ENCODE data around the gene SH3GLB2.
A peak's percentile ranks its signal among the peaks of the same experiment; 100 is the strongest.

Gene SH3GLB2

DNA sequence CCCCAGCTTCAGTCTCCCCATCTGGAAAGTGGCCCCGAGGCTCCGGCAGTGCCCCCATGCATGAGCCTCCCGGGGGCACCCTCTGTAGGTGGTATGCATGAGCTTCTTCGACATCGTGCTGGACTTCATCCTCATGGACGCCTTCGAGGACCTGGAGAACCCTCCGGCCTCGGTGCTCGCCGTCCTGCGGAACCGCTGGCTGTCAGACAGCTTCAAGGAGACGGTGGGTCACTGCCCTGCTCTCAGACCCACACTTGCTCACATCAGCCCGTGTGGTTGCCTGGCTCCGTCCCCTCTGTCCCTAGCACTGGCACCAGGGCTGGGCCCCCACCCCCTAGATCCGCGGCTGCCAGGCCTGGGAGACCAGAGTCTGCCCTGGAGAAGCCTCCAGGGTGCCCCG, 40.0 kb upstream of the SH3GLB2 start:
- no peak for DNase-seq
- Mint-ChIP-seq H3K4me3 (peak overlapping the region in 1 of 2 donors; percentile 70), H3K4me1 (ENCODE audit: low read depth in 2 of 2) (peaks cover 11 to 30% of the 10 kb centered on the region in 2 donors), H3K27ac (peak overlapping the region; percentile 87 to 94), H3K9me3 (no peaks in the 10 kb centered on the region), H3K36me3 (ENCODE audit: insufficient read depth) (peaks cover 39% of the 10 kb centered on the region), H3K27me3 (no peaks in the 10 kb centered on the region)
- no peak for ATAC-seq (replicated peaks)

GRCh38 chr9:129064499-129064908, 36.4 kb upstream of the SH3GLB2 start:
- DNase-seq: no peak
- no peak for ATAC-seq (replicated peaks)
- Mint-ChIP-seq H3K9me3 (no peaks in the 10 kb centered on the region), H3K36me3 (ENCODE audit: insufficient read depth) (peaks cover 45% of the 10 kb centered on the region), H3K27me3 (no peaks in the 10 kb centered on the region), H3K4me3 (no peak overlapping the region), H3K27ac (no peak overlapping the region), H3K4me1 (ENCODE audit: low read depth in 2 of 2) (peaks cover 8 to 12% of the 10 kb centered on the region in 2 donors)

DNA sequence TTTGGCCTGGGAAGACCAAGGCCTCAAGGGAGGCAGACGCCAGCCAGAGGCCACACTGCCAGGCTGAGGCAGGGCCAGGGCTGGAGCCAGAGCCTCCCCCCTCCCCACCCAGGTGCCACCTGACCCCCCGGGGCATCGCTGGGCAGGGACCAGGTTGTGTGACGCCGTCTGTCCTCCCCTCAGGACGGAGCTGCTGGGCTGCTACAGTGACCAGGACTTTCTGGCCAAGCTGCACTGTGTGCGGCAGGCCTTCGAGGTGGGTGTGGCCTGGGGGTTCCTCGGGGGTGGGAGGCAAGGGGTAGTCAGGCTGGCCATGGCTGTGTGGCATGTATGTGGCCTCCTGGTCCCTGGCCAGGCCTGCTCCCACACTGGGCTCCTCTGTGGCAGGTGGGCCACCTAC, 34.9 kb upstream of the SH3GLB2 start:
- H3K27ac Mint-ChIP-seq: no peak overlapping the region
- H3K27me3 Mint-ChIP-seq: no peaks in the 10 kb centered on the region
- no peak for DNase-seq
- H3K4me3 Mint-ChIP-seq: no peak overlapping the region
- H3K9me3 Mint-ChIP-seq: no peaks in the 10 kb centered on the region
- peaks cover 44% of the 10 kb centered on the region for H3K36me3 Mint-ChIP-seq (ENCODE audit: insufficient read depth)
- peaks cover 0 to under 1% of the 10 kb centered on the region in 2 donors for H3K4me1 Mint-ChIP-seq (ENCODE audit: low read depth in 2 of 2)
- no peak for ATAC-seq (replicated peaks)

DNA sequence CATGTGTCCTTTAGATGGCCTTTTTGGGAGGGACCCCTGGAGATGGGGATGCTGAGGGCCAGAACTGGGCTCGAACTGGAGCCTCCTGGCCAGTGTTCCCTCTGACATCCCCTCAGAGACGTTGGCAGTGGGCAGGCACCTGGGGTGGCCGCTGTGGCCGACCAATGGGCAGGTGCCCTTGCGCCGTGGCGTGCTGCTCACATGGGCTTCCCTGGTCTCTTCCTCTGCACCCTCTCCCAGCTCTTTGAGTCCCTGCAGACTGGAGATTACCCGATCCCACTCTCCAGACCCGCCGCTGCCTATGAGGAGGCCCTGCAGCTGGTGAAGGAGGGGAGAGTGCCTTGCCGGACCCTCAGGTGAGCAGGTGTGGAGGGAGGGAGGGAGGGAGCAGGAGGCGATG, 32.9 kb upstream of the SH3GLB2 start:
- Mint-ChIP-seq H3K27ac (no peak overlapping the region), H3K27me3 (no peaks in the 10 kb centered on the region), H3K36me3 (ENCODE audit: insufficient read depth) (peaks cover 48% of the 10 kb centered on the region), H3K4me1 (ENCODE audit: low read depth in 2 of 2) (no peaks in the 10 kb centered on the region), H3K9me3 (no peaks in the 10 kb centered on the region), H3K4me3 (no peak overlapping the region)
- ATAC-seq (replicated peaks): no peak
- no peak for DNase-seq

DNA sequence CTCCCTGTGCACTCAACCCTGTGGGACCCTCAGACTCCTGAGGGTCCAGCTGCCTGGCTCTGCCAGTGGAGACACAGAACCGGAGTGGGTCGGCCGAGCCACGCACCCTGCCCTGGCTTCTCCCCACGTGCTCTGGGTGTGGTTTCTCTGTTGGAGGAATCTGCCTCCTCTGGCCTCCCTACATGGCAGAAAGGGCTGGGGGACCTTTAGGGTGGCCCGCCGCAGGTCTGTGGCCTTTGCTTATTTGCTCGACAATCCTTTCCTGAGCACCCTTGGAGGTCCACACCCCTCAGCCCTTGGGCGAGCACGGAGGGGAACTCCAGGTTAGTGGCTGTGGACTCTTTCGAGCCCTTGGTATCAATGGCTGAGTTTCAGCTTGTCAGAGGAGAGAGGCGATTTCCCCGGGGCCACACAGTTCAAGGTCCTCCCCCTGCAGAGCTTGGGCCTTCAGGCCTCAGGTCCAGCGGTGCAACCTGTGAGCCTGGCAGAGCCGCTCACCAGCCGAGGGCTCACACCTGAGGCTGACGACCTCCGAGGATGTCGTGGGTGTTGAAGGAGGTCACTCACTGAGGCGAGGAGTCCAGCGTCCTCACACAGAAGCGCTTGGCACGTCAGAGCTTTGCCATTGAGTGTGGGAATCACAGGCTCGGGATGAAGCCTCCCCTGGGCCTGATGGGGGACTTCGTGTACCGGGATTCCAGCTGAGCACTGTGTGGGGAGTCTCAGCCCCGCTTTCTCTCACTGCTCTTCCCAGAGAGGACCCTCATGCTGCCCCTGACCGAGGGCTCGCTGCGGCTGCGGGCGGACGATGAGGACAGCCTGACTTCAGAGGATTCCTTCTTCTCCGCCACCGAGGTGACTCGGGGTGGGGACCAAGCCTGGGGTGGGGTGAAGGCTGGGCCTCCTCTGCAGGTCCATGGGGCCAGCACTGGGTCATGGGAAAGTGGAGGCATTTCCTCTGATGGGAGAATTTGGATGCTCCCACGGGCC, 32.0 kb upstream of the SH3GLB2 start:
- H3K4me3 Mint-ChIP-seq: no peak overlapping the region
- H3K36me3 Mint-ChIP-seq (ENCODE audit: insufficient read depth): peaks cover 52% of the 10 kb centered on the region
- DNase-seq (no peak), ATAC-seq (replicated peaks) (no peak)
- H3K9me3 Mint-ChIP-seq: no peaks in the 10 kb centered on the region
- no peaks in the 10 kb centered on the region for H3K4me1 Mint-ChIP-seq (ENCODE audit: low read depth in 2 of 2)
- no peaks in the 10 kb centered on the region for H3K27me3 Mint-ChIP-seq
- H3K27ac Mint-ChIP-seq: no peak overlapping the region

DNA sequence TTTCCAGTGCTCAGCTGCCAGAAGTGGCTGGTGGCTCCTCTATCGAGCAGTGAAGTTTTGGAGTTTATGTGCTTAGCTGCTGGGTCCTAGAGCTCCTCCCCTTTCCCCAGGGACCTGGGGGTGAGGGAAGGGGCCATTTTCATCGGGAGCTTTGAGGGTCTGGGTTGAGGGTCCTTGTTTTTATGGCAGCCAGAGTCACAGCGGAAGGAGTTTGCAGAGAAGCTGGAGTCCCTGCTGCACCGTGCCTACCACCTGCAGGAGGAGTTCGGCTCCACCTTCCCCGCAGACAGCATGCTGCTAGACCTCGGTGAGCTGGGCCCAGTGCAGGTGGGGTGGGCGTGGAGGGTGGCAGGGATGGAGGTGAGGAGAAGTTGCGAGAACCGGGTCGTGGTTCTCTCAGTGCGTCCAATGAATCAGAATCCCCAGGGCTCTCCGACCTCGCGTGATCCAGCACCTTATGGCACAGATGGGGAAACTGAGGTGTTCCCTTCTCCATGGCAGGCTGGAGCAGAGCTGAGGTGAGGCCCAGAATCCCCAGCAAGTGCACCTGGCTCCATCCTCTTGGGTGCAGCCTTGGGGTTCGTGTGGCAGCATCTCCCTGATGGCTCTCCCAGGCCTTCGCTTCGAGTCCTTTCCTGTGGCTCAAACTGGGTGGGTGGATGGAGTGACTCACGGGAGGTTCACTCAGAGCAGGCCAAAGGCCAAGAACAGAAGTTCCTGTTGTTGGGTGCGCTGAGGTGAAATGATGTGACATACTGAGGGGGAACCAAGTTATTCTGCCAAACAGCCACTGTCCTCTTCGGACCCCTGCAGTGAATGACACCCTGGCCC, 31.0 kb upstream of the SH3GLB2 start:
- no peak overlapping the region for H3K4me3 Mint-ChIP-seq
- no peaks in the 10 kb centered on the region for H3K4me1 Mint-ChIP-seq (ENCODE audit: low read depth in 2 of 2)
- H3K27ac Mint-ChIP-seq: no peak overlapping the region
- peaks cover 52% of the 10 kb centered on the region for H3K36me3 Mint-ChIP-seq (ENCODE audit: insufficient read depth)
- H3K9me3 Mint-ChIP-seq: no peaks in the 10 kb centered on the region
- DNase-seq (no peak), ATAC-seq (replicated peaks) (no peak)
- no peaks in the 10 kb centered on the region for H3K27me3 Mint-ChIP-seq

GRCh38 chr9:129054163-129054851, 26.2 kb upstream of the SH3GLB2 start:
- Mint-ChIP-seq H3K27me3 (no peaks in the 10 kb centered on the region), H3K4me1 (ENCODE audit: low read depth in 2 of 2) (no peaks in the 10 kb centered on the region), H3K4me3 (no peak overlapping the region), H3K9me3 (no peaks in the 10 kb centered on the region), H3K36me3 (ENCODE audit: insufficient read depth) (peaks cover 65% of the 10 kb centered on the region), H3K27ac (no peak overlapping the region)
- ATAC-seq (replicated peaks): no peak
- no peak for DNase-seq

DNA sequence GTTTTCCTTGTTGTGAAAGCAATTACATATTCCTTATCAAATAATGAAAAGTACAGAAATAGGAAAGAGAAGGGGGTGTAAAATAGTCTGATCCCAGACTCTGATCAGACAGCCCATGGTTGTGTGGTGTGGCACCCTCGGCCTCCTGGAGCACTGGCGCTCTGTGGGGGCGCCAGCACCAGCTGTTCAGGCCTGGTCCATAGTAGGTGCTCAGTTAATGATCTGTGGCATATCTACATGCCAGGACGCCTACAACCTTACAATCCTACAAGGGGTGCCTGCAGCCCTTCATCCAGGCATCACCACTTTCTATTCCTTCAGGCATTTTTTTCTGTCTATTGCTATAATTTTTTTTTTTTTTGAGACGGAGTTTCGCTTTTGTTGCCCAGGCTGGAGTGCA, 24.9 kb upstream of the SH3GLB2 start:
- H3K4me1 Mint-ChIP-seq (ENCODE audit: low read depth in 2 of 2): no peaks in the 10 kb centered on the region
- peaks cover 69% of the 10 kb centered on the region for H3K36me3 Mint-ChIP-seq (ENCODE audit: insufficient read depth)
- no peak overlapping the region for H3K27ac Mint-ChIP-seq
- no peaks in the 10 kb centered on the region for H3K9me3 Mint-ChIP-seq
- ATAC-seq (replicated peaks): no peak
- DNase-seq: no peak
- H3K4me3 Mint-ChIP-seq: no peak overlapping the region
- H3K27me3 Mint-ChIP-seq: no peaks in the 10 kb centered on the region

DNA sequence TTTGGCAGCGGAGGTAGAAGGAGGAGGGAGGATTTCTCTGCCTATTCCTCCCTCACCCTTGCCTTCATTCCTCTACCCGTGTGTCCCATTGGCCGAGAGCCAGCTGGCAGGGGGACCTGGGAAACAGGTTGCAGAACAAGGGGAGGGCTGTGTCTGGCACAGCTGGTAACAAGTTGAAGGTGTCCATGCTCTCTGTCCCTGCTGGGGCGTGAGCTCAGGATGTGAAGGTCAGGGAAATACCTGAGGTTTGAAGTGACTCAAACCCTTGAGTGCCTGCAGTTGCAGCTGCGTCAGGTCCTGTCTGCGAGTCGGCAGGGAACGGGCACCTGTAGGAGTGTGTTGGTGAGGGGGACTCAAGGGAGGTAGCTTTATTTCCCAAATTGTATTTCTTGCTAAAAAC, 24.5 kb upstream of the SH3GLB2 start:
- Mint-ChIP-seq H3K4me3 (no peak overlapping the region), H3K27ac (no peak overlapping the region), H3K36me3 (ENCODE audit: insufficient read depth) (peaks cover 70% of the 10 kb centered on the region), H3K4me1 (ENCODE audit: low read depth in 2 of 2) (no peaks in the 10 kb centered on the region), H3K27me3 (no peaks in the 10 kb centered on the region), H3K9me3 (no peaks in the 10 kb centered on the region)
- DNase-seq: no peak
- ATAC-seq (replicated peaks): no peak

GRCh38 chr9:129042016-129042415, 13.9 kb upstream of the SH3GLB2 start:
- no peak for ATAC-seq (replicated peaks)
- DNase-seq: no peak
- no peaks in the 10 kb centered on the region for H3K9me3 Mint-ChIP-seq
- H3K36me3 Mint-ChIP-seq (ENCODE audit: insufficient read depth): peaks cover 57% of the 10 kb centered on the region
- H3K27ac Mint-ChIP-seq: peak overlapping the region in 1 of 2 donors; percentile 15
- H3K4me3 Mint-ChIP-seq: no peak overlapping the region
- H3K27me3 Mint-ChIP-seq: no peaks in the 10 kb centered on the region
- H3K4me1 Mint-ChIP-seq (ENCODE audit: low read depth in 2 of 2): peaks cover 22 to 24% of the 10 kb centered on the region in 2 donors

- Mint-ChIP-seq H3K4me1 (ENCODE audit: low read depth in 2 of 2) (peaks cover 33 to 35% of the 10 kb centered on the region in 2 donors), H3K27ac (peak overlapping the region in 1 of 2 donors; percentile 65), H3K27me3 (no peaks in the 10 kb centered on the region), H3K4me3 (no peak overlapping the region), H3K36me3 (ENCODE audit: insufficient read depth) (peaks cover 57% of the 10 kb centered on the region), H3K9me3 (no peaks in the 10 kb centered on the region)
- DNase-seq (no peak), ATAC-seq (replicated peaks) (no peak)
Measured at GRCh38 chr9:129040113-129040643, 12.0 kb upstream of the SH3GLB2 start.

DNA sequence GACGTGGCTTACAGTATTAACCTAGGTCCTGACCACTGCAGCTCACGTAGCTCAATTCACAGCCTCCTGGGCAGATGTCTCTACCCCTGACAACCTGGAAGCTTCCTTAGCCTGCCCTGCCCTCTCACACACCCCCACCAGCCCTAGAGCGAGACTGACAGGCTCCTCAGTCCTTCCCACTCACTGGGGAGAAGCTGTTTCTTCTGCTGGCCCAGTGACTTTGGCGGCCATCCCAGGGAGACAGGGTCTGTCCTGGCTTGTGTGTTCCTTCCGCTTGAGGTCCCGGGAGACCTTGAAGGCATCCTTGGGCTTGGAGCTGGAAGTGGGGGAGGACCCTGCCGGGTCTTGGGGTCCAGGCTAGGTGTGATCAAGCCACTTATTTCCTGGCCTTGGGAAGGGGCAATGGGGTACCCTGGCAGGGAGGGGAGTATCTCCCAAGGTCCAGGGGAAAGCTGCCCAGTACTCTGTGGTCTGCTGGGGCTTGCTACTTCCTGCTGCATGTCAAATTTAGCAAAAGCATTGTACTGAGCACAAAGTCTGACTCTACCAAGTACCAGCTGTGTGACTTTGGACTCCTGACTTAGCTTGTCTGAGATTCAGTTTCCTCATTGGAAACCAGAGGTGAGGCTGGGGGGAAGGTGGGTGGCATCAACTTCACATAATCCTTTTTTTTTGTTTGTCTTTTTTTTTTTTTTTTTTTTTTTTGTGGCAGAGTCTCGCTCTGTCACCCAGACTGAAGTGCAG, 10.2 kb upstream of the SH3GLB2 start:
- no peak for DNase-seq
- no peak for ATAC-seq (replicated peaks)
- H3K4me3 Mint-ChIP-seq: peak overlapping the region; percentile 98 to 99

More for the DNA sequence above, 10.2 kb upstream of the SH3GLB2 start:
- Mint-ChIP-seq H3K27ac (no peak overlapping the region), H3K36me3 (ENCODE audit: insufficient read depth) (peaks cover 42% of the 10 kb centered on the region), H3K4me1 (ENCODE audit: low read depth in 2 of 2) (peaks cover 33 to 35% of the 10 kb centered on the region in 2 donors), H3K9me3 (no peaks in the 10 kb centered on the region), H3K27me3 (no peaks in the 10 kb centered on the region)
